Endothelial cell of hepatic sinusoid (primary cell): ENCODE results near the gene CHST15.

Experiments used
- in situ Hi-C: cut with HindIII; loops from 2 replicates; pipeline ENCODE4 v1.10.0; 2017; ENCODE audit warnings: low sequenced_read_pairs

CHST15 gene

GRCh38 chr10:123986736-123987135 is 106.7 kb downstream of the CHST15 start:
- in situ Hi-C loops = loop anchor here (5.0 kb wide), 1 partner anchor 39 kb away; no protein-coding TSS in a partner anchor

GRCh38 chr10:123974406-123974805 is 119.0 kb downstream of the CHST15 start:
- in situ Hi-C loops = no loop called here

GRCh38 chr10:123972481-123973401 is 120.7 kb downstream of the CHST15 start:
- in situ Hi-C loops = no loop called here

- in situ Hi-C loops = no loop called here
These were observed 122.5 kb downstream of the CHST15 start for GRCh38 chr10:123970927-123971286.

- in situ Hi-C loops = no loop called here
These were observed 123.0 kb downstream of the CHST15 start for GRCh38 chr10:123970207-123970926.

GRCh38 chr10:123967626-123968243 is 125.7 kb downstream of the CHST15 start:
- in situ Hi-C loops = no loop called here

- in situ Hi-C loops = no loop called here
These were observed 126.5 kb downstream of the CHST15 start for GRCh38 chr10:123966896-123967231.

GRCh38 chr10:123965973-123966895 is 127.2 kb downstream of the CHST15 start:
- in situ Hi-C loops = no loop called here

- in situ Hi-C loops = no loop called here
These were observed 128.4 kb downstream of the CHST15 start for GRCh38 chr10:123964953-123965352.

GRCh38 chr10:123962756-123963530 is 130.5 kb downstream of the CHST15 start:
- in situ Hi-C loops = no loop called here

GRCh38 chr10:123958241-123958640 is 135.2 kb downstream of the CHST15 start:
- in situ Hi-C loops = no loop called here
